H9 (cell line): ENCODE measurements around the gene GPR68. TPM values are rescaled to one million over a fixed set of nuclear protein-coding genes. Genes with fewer than 3 reads are reported as not detected.
A peak's percentile ranks its signal among the peaks of the same experiment; 100 is the strongest.

Source experiments
- DNase-seq: peaks from one replicate; pipeline ENCODE4 v3.0.0-alpha.2; 2017
- H2AFZ ChIP-seq: one replicate; pipeline ENCODE4 v1.6.1; 2013; ENCODE audit warnings: mild to moderate bottlenecking, low read length, control low read depth, moderate library complexity
- H2AK5ac ChIP-seq: 2 replicates; pipeline ENCODE4 v1.6.1; 2013; ENCODE audit warnings: low read length, control low read depth, mixed read lengths; ENCODE audit not compliant: insufficient read length
- H2BK120ac ChIP-seq: one replicate; pipeline ENCODE4 v1.6.1; 2013; ENCODE audit warnings: low read depth, mild to moderate bottlenecking, low read length, control low read depth, inconsistent platforms; ENCODE audit not compliant: poor library complexity, severe bottlenecking
- H2BK12ac ChIP-seq: 2 replicates; pipeline ENCODE4 v1.6.1; 2013; ENCODE audit warnings: low read length, control low read depth, mixed read lengths, low read depth; ENCODE audit not compliant: insufficient read length
- H2BK15ac ChIP-seq: 2 replicates; pipeline ENCODE4 v1.6.1; 2013; ENCODE audit warnings: low read depth, low read length, control low read depth
- H2BK20ac ChIP-seq: one replicate; pipeline ENCODE4 v1.6.1; 2013; ENCODE audit warnings: low read depth, mild to moderate bottlenecking, low read length, control low read depth, inconsistent platforms; ENCODE audit not compliant: poor library complexity, severe bottlenecking
- H2BK5ac ChIP-seq: 2 replicates; pipeline ENCODE4 v1.6.1; 2013; ENCODE audit warnings: low read length, control low read depth, mixed read lengths; ENCODE audit not compliant: insufficient read length
- H3K14ac ChIP-seq: 2 replicates; pipeline ENCODE4 v1.6.1; 2013; ENCODE audit warnings: low read length, control low read depth; ENCODE audit not compliant: insufficient read depth
- H3K18ac ChIP-seq: 2 replicates; pipeline ENCODE4 v1.6.1; 2013; ENCODE audit warnings: low read depth, mild to moderate bottlenecking, mixed read lengths, low read length, control low read depth; ENCODE audit not compliant: insufficient read length
- H3K23ac ChIP-seq: 2 replicates; pipeline ENCODE4 v1.6.1; 2013; ENCODE audit warnings: low read length, control low read depth, mixed read lengths, low read depth; ENCODE audit not compliant: insufficient read length
- H3K23me2 ChIP-seq: 2 replicates; pipeline ENCODE4 v1.6.1; 2013; ENCODE audit warnings: low read depth, mild to moderate bottlenecking, mixed read lengths, low read length, control low read depth; ENCODE audit not compliant: insufficient read length, poor library complexity, severe bottlenecking
- H3K27ac ChIP-seq: 2 replicates; pipeline ENCODE4 v1.5.1; 2013; ENCODE audit warnings: low read length, control low read depth, mixed read lengths, low read depth; ENCODE audit not compliant: insufficient read length
- H3K27me3 ChIP-seq: 2 replicates; pipeline ENCODE4 v1.6.1; 2013; ENCODE audit warnings: low read length, control low read depth, inconsistent platforms; ENCODE audit not compliant: insufficient read depth
- H3K4ac ChIP-seq: 2 replicates; pipeline ENCODE4 v1.6.1; 2013; ENCODE audit warnings: low read depth, mild to moderate bottlenecking, control low read depth, inconsistent platforms, low read length, moderate library complexity
- H3K4me1 ChIP-seq: 2 replicates; pipeline ENCODE4 v1.6.1; 2013; ENCODE audit warnings: low read length, control low read depth, inconsistent platforms; ENCODE audit not compliant: insufficient read depth
- H3K4me2 ChIP-seq: 2 replicates; pipeline ENCODE4 v1.6.1; 2013; ENCODE audit warnings: low read length, control low read depth, mixed read lengths; ENCODE audit not compliant: insufficient read length, insufficient read depth
- H3K56ac ChIP-seq: 2 replicates; pipeline ENCODE4 v1.6.1; 2013; ENCODE audit warnings: low read depth, mild to moderate bottlenecking, mixed read lengths, low read length, control low read depth; ENCODE audit not compliant: insufficient read length
- H3K79me1 ChIP-seq: 2 replicates; pipeline ENCODE4 v1.6.1; 2013; ENCODE audit warnings: low read depth, mild to moderate bottlenecking, moderate library complexity, low read length, control low read depth, inconsistent platforms; ENCODE audit not compliant: insufficient read depth, poor library complexity, severe bottlenecking
- H3K79me2 ChIP-seq: 2 replicates; pipeline ENCODE4 v1.6.1; 2013; ENCODE audit warnings: low read length, control low read depth, inconsistent platforms; ENCODE audit not compliant: insufficient read depth
- H3K9ac ChIP-seq: 2 replicates; pipeline ENCODE4 v1.6.1; 2013; ENCODE audit warnings: low read length, control low read depth, mixed read lengths; ENCODE audit not compliant: insufficient read length; ENCODE audit errors: extremely low read depth
- H3K9me3 ChIP-seq: one replicate; pipeline ENCODE4 v1.6.1; 2013; ENCODE audit warnings: low read depth, low read length, inconsistent platforms; ENCODE audit not compliant: control insufficient read depth
- H3T11ph ChIP-seq: one replicate; pipeline ENCODE4 v1.6.1; 2013; ENCODE audit warnings: mild to moderate bottlenecking, low read length, control low read depth, inconsistent platforms
- H4K20me1 ChIP-seq: one replicate; pipeline ENCODE4 v1.6.1; 2013; ENCODE audit not compliant: control insufficient read depth, insufficient read length, insufficient read depth
- H4K5ac ChIP-seq: 2 replicates; pipeline ENCODE4 v1.6.1; 2013; ENCODE audit warnings: low read depth, mild to moderate bottlenecking, mixed read lengths, low read length, control low read depth; ENCODE audit not compliant: insufficient read length
- H4K8ac ChIP-seq: replicated peaks from 2 replicates; pipeline ENCODE4 v1.6.1; 2013; ENCODE audit warnings: low read length, control low read depth, mixed read lengths, low read depth; ENCODE audit not compliant: insufficient read length
- H4K91ac ChIP-seq: 2 replicates; pipeline ENCODE4 v1.6.1; 2013; ENCODE audit warnings: low read depth, mild to moderate bottlenecking, moderate library complexity, mixed read lengths, low read length, control low read depth; ENCODE audit not compliant: insufficient read length
- H3K27ac Mint-ChIP-seq, 3 experiments: 2 replicates in 2 of 3; 3 replicates in 1 of 3; pipeline ENCODE4 v1.8.0; 2020 to 2021; ENCODE audit warnings: mixed read lengths in 3 of 3, mild to moderate bottlenecking in 1 of 3, moderate library complexity in 1 of 3
- H3K27me3 Mint-ChIP-seq: 2 replicates; pipeline ENCODE4 v1.8.0; 2021; ENCODE audit warnings: low read depth, mild to moderate bottlenecking, moderate library complexity, mixed read lengths
- H3K36me3 Mint-ChIP-seq, 3 experiments: 2 replicates in 2 of 3; 3 replicates in 1 of 3; pipeline ENCODE4 v1.8.0; 2020 to 2021; ENCODE audit warnings: low read depth in 3 of 3, mixed read lengths in 3 of 3; ENCODE audit not compliant: insufficient read depth in 1 of 3
- H3K4me1 Mint-ChIP-seq, 2 experiments: 2 replicates each; pipeline ENCODE4 v1.8.0; 2020; ENCODE audit warnings: mixed read lengths in 2 of 2
- H3K4me3 Mint-ChIP-seq, 2 experiments: 2 replicates in 1 of 2; 3 replicates in 1 of 2; pipeline ENCODE4 v1.8.0; 2020 to 2021; ENCODE audit warnings: mild to moderate bottlenecking in 2 of 2, mixed read lengths in 2 of 2, moderate library complexity in 1 of 2
- H3K9me3 Mint-ChIP-seq, 2 experiments: 2 replicates in 1 of 2; 3 replicates in 1 of 2; pipeline ENCODE4 v1.8.0; 2020; ENCODE audit warnings: mild to moderate bottlenecking in 2 of 2, mixed read lengths in 2 of 2, moderate library complexity in 1 of 2
- WGBS: extraction: QIAGEN DNeasy Blood & Tissue Kit; methylation state at CpG from one replicate; pipeline ENCODE4 v1.1.7; 2013; ENCODE audit warnings: missing lambda C conversion rate, low lambda C conversion rate, mixed read lengths; ENCODE audit not compliant: insufficient read length; ENCODE audit errors: extremely low coverage; 5-methylcytosine and 5-hydroxymethylcytosine counted together
- total RNA-seq: library from RNA; stranded (reverse); gene quantifications from 2 replicates; pipeline ENCODE4 v1.2.1, GENCODE V29; 2021
- TF ChIP-seq, protein P1 (sequence below): fragments of 200-600 bp; sonication (generic); conservative IDR thresholded peaks from 3 replicates; pipeline ENCODE4 v1.8.0; 2021; ENCODE audit warnings: antibody characterized with exemption, mild to moderate bottlenecking

The GPR68 gene
- total RNA-seq, 1 experiment from 2014 or later = 0.33 TPM

DNA sequence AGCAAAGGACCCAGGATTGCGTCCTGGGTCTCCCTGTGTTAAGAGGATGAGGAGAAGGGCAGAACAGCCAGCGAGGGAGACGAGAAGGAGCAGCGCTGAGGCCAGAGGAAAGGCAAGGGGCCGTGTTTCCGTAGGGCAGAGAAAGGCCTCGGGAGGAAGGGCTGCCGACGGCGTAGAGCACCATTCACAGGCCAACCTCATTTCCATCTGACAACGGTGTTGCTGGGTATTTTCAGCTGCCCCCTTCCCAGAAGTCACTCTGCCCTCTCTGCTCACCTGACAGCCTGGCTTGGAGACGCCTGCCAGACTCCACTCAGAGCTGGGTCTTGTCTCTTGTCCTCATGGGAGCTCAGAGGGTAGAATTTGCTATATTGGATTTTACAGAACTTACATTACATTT lies 51.4 kb downstream of the GPR68 start:
- Histone ChIP-seq H3K9me3 (no peaks in the 10 kb centered on the region), H3K18ac (no peak overlapping the region), H3K23ac (no peak overlapping the region), H2AFZ (no peak overlapping the region), H3K4me2 (no peak overlapping the region), H2BK20ac (no peak overlapping the region), H4K8ac (no peak overlapping the region), H3K56ac (no peak overlapping the region), H3K79me1 (no peaks in the 10 kb centered on the region), H3K79me2 (no peaks in the 10 kb centered on the region), H2BK5ac (no peak overlapping the region), H3K23me2 (no peaks in the 10 kb centered on the region), H2BK15ac (no peak overlapping the region), H3K14ac (no peak overlapping the region), H2BK120ac (no peak overlapping the region), H3K27ac (no peak overlapping the region), H2AK5ac (no peak overlapping the region), H3T11ph (no peak overlapping the region), H4K91ac (no peak overlapping the region), H3K4ac (no peak overlapping the region), H4K5ac (no peak overlapping the region), H3K9ac (no peak overlapping the region), H3K27me3 (no peaks in the 10 kb centered on the region), H4K20me1 (no peaks in the 10 kb centered on the region), H2BK12ac (no peak overlapping the region), H3K4me1 (no peaks in the 10 kb centered on the region)
- no peak for DNase-seq
- H3K4me3 Mint-ChIP-seq = no peak overlapping the region
- WGBS = no CpG with 5 or more reads among the region's 12 CpGs
- H3K36me3 Mint-ChIP-seq = peaks cover 7 to 43% (median 38%) of the 10 kb centered on the region in 3 experiments; a peak in 6 of 7 replicates
- H3K27me3 Mint-ChIP-seq = no peaks in the 10 kb centered on the region
- H3K9me3 Mint-ChIP-seq = no peaks in the 10 kb centered on the region
- no peaks in the 10 kb centered on the region for H3K4me1 Mint-ChIP-seq
- TF ChIP-seq, protein P1, sequence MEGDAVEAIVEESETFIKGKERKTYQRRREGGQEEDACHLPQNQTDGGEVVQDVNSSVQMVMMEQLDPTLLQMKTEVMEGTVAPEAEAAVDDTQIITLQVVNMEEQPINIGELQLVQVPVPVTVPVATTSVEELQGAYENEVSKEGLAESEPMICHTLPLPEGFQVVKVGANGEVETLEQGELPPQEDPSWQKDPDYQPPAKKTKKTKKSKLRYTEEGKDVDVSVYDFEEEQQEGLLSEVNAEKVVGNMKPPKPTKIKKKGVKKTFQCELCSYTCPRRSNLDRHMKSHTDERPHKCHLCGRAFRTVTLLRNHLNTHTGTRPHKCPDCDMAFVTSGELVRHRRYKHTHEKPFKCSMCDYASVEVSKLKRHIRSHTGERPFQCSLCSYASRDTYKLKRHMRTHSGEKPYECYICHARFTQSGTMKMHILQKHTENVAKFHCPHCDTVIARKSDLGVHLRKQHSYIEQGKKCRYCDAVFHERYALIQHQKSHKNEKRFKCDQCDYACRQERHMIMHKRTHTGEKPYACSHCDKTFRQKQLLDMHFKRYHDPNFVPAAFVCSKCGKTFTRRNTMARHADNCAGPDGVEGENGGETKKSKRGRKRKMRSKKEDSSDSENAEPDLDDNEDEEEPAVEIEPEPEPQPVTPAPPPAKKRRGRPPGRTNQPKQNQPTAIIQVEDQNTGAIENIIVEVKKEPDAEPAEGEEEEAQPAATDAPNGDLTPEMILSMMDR = no peak
- H3K27ac Mint-ChIP-seq = peak overlapping the region in 2 of 3 experiments; percentile 52 to 54; a peak in 2 of 7 replicates
